Panc1 (cell line): Measurements from ENCODE around the gene ADGRV1. TPM values are rescaled to one million over a fixed set of nuclear protein-coding genes. Genes with fewer than 3 reads are reported as not detected.

Source experiments
- ATAC-seq: fragments of 200-7000 bp; cut with Tn5 transposase; 2 replicates; pipeline ENCODE4 v1.9.1; 2020; ENCODE audit warnings: mild to moderate bottlenecking, moderate library complexity
- BruUV-seq: library from RNA; stranded (reverse); fragments of 400-500 nt; replicated peaks from 2 replicates; lab custom pipeline; 2021; lab: Mats Ljungman, UMichigan
- CTCF ChIA-PET: fragments of 300-600 bp; sonication (Branson Sonifier 250); formaldehyde crosslinking; loops from one replicate; lab custom pipeline; 2022; ENCODE audit warnings: antibody characterized with exemption; lab: Charles Lee
- POLR2A ChIA-PET: fragments of 300-600 bp; sonication (Branson Sonifier 250); formaldehyde crosslinking; loops from one replicate; lab custom pipeline; 2022; ENCODE audit warnings: antibody characterized with exemption; lab: Charles Lee
- DNase-seq: peaks from one replicate; pipeline ENCODE4 v3.0.0-alpha.2; 2010; ENCODE audit warnings: low read depth, low spot score
- H3K27ac ChIP-seq: 2 replicates; pipeline ENCODE4 v1.5.1; 2011; ENCODE audit warnings: mild to moderate bottlenecking, low read length, inconsistent platforms
- H3K27me3 ChIP-seq: fragments of 200-500 bp; sonication (Bioruptor generic); 2 replicates; pipeline ENCODE4 v1.6.0; 2014; ENCODE audit warnings: low read length, inconsistent platforms; ENCODE audit not compliant: control insufficient read depth, insufficient read depth
- H3K36me3 ChIP-seq: fragments of 200-500 bp; sonication (Bioruptor generic); 2 replicates; pipeline ENCODE4 v1.5.1; 2014; ENCODE audit warnings: inconsistent platforms, mild to moderate bottlenecking, low read length, moderate library complexity; ENCODE audit not compliant: control insufficient read depth, insufficient read depth
- H3K4me1 ChIP-seq: 2 replicates; pipeline ENCODE4 v1.5.1; 2011; ENCODE audit warnings: inconsistent platforms, mild to moderate bottlenecking, low read length, moderate library complexity; ENCODE audit not compliant: control insufficient read depth, insufficient read depth
- H3K4me3 ChIP-seq, 2 experiments: 2 replicates each; pipeline ENCODE4 v1.5.1; 2011 to 2012; ENCODE audit warnings: low read depth in 2 of 2, low read length in 2 of 2, mild to moderate bottlenecking in 2 of 2, inconsistent platforms in 1 of 2, moderate library complexity in 1 of 2
- H3K9me3 ChIP-seq: fragments of 200-500 bp; sonication (Bioruptor generic); 2 replicates; pipeline ENCODE4 v1.5.1; 2014; ENCODE audit warnings: low read depth, mild to moderate bottlenecking, inconsistent platforms, low read length, moderate library complexity; ENCODE audit not compliant: control insufficient read depth, insufficient read depth
- CTCF ChIP-seq: fragments of 450-650 bp; IDR thresholded peaks from 2 replicates; pipeline ENCODE4 v1.5.1; 2017; ENCODE audit warnings: mild to moderate bottlenecking
- POLR2AphosphoS5 ChIP-seq: IDR thresholded peaks from 2 replicates; pipeline ENCODE4 v1.6.1; 2012; ENCODE audit warnings: mild to moderate bottlenecking, low read depth, low read length, moderate library complexity
- REST ChIP-seq, 2 experiments: IDR thresholded peaks; 2 replicates each; pipeline ENCODE4 v1.6.1; 2011 to 2012; ENCODE audit warnings: low read depth in 2 of 2, control low read depth in 1 of 2, low read length in 1 of 2, mild to moderate bottlenecking in 1 of 2, moderate library complexity in 1 of 2; ENCODE audit not compliant: insufficient read depth in 1 of 2
- SIN3A ChIP-seq: IDR thresholded peaks from 2 replicates; pipeline ENCODE4 v1.6.1; 2012; ENCODE audit warnings: low read depth, mild to moderate bottlenecking, low read length, moderate library complexity, borderline replicate concordance; ENCODE audit not compliant: insufficient read depth
- TCF7L2 ChIP-seq: IDR thresholded peaks from 2 replicates; pipeline ENCODE4 v1.6.1; 2011; ENCODE audit warnings: mild to moderate bottlenecking, low read depth, low read length, inconsistent platforms
- in situ Hi-C: cut with HindIII; loops from 2 replicates; pipeline ENCODE4 v1.10.0; 2016; ENCODE audit warnings: low sequenced_read_pairs, low pct_unique_long_range_greater_than_20kb
- intact Hi-C: fragments of 100-400 bp; cut with micrococcal nuclease; formaldehyde crosslinking; loops from one replicate; pipeline ENCODE4 v1.10.0; 2022; ENCODE audit not compliant: unreplicated experiment
- total RNA-seq: library from RNA; stranded (reverse); gene quantifications from one replicate; pipeline ENCODE4 v1.2.1, GENCODE V29; 2021; ENCODE audit not compliant: unreplicated experiment

The ADGRV1 gene
- total RNA-seq, 1 experiment from 2014 or later: 0.49 TPM

GRCh38 chr5:90886381-90886780, 327.8 kb downstream of the ADGRV1 start:
- Histone ChIP-seq H3K36me3 (no peaks in the 10 kb centered on the region), H3K9me3 (no peaks in the 10 kb centered on the region), H3K4me3 (no peak overlapping the region), H3K27me3 (peaks cover 6% of the 10 kb centered on the region; the same call in 1 of the 2 replicates), H3K27ac (no peak overlapping the region), H3K4me1 (no peaks in the 10 kb centered on the region)
- no peak for TF ChIP-seq CTCF
- no peak for TF ChIP-seq REST (IDR thresholded peaks at IDR 0.05; ENCODE audit: insufficient read depth in 1 of 2, low read depth in 2 of 2, low read length in 1 of 2)
- TF ChIP-seq POLR2AphosphoS5: no peak
- no peak for TF ChIP-seq TCF7L2
- no peak for TF ChIP-seq SIN3A
- BruUV-seq: no TSS peak
- ATAC-seq (no peak), DNase-seq (no peak)
- in situ Hi-C loops (no loop called here), intact Hi-C loops (no loop called here)
- ChIA-PET CTCF (no interaction called here), POLR2A (no interaction called here)

- ATAC-seq: no peak
- no peak for DNase-seq
- TF ChIP-seq CTCF: no peak
- TF ChIP-seq TCF7L2: no peak
- TF ChIP-seq REST (IDR thresholded peaks at IDR 0.05; ENCODE audit: insufficient read depth in 1 of 2, low read depth in 2 of 2, low read length in 1 of 2): no peak
- H3K36me3 ChIP-seq: no peaks in the 10 kb centered on the region
- in situ Hi-C loops (no loop called here), intact Hi-C loops (no loop called here)
- H3K27me3 ChIP-seq: peaks cover 6% of the 10 kb centered on the region; the same call in 1 of the 2 replicates
- no TSS peak for BruUV-seq
- H3K9me3 ChIP-seq: no peaks in the 10 kb centered on the region
- ChIA-PET POLR2A (no interaction called here), CTCF (no interaction called here)
- no peaks in the 10 kb centered on the region for H3K4me1 ChIP-seq
- no peak overlapping the region for H3K27ac ChIP-seq
- H3K4me3 ChIP-seq: no peak overlapping the region
Observed at GRCh38 chr5:90888511-90889324, 330.1 kb downstream of the ADGRV1 start.
